GM19328 (cell line): Measurements from ENCODE around the gene ZNF106.

Experiments used
- ATAC-seq: cut with Tn5 transposase; IDR thresholded peaks from one replicate; pipeline ENCODE4 v1.9.1; 2021; ENCODE audit warnings: mild to moderate bottlenecking, moderate library complexity; ENCODE audit not compliant: unreplicated experiment

The ZNF106 gene

GRCh38 chr15:42490671-42491538, at the start of gene ZNF106:
ZNF106 (minus strand) TSS chr15:42491141; CDS start chr15:42472289, 18,852 bp downstream.
- ATAC-seq = no peak

DNA sequence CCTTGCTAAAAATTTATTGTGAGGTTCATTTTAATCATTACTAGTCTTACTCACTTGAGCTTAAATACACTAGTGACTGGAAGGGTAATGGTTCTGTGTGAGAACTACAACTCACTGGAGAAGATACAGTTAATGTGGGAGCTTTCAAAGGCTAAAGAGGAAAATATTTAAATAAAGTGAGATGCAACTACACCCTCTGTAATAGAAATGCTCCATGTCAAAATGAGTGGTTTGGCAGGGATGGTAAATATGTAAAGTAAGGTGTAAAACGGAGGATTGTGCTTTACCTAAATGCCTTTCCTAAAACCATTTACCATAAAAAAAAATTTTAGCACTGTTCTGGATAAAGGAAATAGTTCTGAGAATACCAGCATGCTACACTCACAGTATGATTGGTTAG, 42.3 kb upstream of the ZNF106 start:
- ATAC-seq = no peak

DNA sequence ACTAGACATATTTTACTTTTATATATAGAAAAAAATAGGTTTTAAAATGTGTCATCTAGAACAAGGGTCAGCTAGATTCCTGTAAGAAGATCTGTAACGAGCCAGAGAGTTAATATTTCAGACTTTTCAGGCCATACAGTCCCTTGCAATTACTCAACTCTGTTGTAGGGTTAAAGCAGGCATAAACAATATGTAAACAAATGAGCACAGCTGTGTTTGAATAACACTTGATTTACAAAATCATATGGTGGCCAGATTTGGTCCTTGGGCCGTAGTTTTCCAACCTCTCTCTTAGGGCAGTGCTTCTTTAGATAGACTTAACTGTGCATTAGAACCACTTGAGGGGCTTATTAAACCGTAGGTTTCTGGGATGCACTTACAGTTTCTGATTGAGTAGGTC, 38.0 kb upstream of the ZNF106 start:
- ATAC-seq = no peak

DNA sequence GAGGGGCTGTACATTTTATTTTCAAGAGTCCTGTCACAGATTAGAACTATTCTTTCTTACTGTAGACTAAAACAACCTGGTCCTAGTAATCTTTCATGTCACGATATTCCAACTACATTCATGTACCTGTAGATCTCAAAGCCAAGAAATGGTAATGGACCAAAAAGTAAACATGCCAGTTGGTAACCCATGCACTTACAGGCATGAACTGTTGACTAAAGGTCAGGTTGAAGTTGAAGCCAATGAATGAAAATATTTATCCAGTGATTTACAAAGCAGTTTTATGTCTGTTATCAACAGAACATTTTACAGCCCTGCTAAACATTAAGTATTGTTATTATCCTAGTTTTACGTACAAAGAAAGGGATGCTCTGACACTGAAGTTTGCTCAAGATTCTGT, 32.4 kb upstream of the ZNF106 start:
- ATAC-seq = no peak

DNA sequence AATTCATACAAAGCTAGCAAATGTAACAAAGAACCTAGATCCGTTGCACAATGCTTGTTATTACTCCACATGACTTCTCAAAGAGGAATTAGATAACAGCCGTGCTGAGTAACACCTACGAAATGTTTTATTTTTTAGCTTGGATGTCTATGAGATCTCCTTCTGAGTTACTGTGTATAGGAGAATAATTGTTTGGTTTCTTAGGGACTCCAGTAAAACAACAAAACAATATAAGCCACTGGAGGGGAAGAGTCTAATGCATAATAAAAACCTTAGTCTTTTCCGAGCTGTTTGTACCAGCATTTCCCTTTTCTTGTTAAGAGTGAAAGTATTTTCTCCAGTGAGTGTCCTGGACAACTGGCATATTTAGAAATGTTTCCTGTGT, 20.1 kb upstream of the ZNF106 start:
- ATAC-seq = no peak

GRCh38 chr15:42510258-42511006, 19.5 kb upstream of the ZNF106 start:
- no peak for ATAC-seq

DNA sequence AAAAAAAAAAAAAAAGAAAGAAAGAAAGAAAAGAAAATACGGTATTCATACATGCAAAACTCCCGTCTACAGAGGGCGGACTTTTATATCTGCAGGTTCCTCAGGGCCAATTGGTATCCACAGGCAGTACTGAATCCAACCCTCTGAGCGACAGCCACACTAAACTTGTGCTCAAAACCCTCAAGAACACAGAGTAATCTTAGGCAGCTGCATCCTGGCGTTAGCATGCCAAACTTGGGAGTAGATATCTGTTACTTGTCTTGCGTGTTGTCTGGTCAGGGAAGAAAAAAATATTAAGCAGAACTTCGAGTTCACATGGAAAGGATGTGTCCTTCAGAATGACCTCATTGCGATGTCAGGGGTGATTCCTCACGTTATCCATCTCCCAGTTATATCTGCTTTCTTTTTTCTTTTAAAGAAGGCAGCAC, 17.3 kb upstream of the ZNF106 start:
- no peak for ATAC-seq

GRCh38 chr15:42507514-42507913, 16.6 kb upstream of the ZNF106 start:
- no peak for ATAC-seq

DNA sequence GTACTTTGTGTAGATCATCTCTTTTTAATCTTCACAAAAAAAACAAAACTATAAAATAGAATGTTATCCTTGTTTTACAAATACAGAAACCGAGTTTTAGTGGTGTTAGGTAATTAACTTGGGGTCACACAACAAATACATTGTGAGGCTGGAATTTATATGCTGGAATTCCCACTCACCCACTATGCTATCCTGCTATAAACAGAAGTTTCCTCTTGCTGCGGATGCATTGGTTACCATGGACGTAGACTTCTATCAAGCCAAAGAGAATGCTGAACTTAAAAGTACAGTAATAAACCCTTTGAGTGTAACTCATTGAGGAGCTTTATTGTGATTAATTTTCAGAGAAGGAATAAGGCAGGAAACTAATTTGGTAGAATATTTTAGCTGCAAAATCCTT, 13.7 kb upstream of the ZNF106 start:
- no peak for ATAC-seq

DNA sequence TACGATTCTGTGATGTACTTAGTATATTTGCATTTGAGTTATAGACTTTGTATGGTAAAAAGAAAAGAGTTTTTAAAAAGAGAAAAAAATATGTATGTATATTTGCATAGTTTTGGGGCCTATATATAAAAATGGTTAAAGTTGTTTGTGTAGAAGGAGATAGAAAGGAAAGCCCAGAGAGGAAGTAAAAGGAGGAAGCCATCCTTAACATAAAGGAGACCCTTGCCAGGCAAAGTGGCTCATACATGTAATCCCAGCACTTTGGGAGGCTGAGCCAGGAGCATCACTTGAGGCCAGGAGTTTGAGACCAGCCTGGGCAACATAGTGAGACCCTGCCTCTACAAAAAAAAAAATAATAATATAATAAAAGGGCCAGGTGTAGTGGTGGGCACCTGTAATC, 12.9 kb upstream of the ZNF106 start:
- no peak for ATAC-seq

- no peak for ATAC-seq
Measured at GRCh38 chr15:42502477-42502876, 11.5 kb upstream of the ZNF106 start.

DNA sequence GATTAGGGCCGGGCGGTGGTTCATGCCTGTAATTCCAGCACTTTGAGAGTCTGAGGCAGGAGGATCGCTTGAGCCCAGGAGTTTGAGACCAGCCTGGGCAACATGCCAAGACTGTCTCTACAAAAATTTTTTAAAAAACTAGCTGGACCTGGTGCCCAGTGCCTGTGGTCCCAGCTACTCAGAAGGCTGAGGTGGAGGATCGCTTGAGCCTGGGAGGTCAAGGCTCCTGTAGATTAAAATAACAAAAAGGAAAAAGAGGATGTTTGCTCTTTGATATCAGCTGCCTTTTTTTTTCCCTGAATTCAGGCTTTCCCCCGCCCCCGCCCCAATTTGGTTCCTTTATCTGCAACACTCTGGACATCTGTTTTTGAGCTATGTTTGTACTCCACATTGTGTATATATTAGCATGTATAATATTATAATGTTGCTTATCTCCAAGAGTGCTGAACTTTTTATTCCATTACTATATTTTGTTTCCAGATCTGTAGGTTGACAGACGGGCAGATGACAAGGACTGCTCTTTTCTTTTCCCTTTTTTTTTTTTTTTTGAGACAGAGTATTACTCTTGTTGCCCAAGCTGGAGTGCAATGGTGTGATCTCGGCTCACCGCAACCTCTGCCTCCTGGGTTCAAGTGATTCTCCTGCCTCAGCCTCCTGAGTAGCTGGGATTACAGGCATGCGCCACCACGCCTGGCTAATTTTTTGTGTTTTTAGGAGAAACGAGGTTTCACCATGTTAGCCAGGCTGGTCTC, 9.1 kb upstream of the ZNF106 start:
- ATAC-seq = no peak

- ATAC-seq = no peak
Measured at GRCh38 chr15:42498212-42499068, 7.5 kb upstream of the ZNF106 start.

DNA sequence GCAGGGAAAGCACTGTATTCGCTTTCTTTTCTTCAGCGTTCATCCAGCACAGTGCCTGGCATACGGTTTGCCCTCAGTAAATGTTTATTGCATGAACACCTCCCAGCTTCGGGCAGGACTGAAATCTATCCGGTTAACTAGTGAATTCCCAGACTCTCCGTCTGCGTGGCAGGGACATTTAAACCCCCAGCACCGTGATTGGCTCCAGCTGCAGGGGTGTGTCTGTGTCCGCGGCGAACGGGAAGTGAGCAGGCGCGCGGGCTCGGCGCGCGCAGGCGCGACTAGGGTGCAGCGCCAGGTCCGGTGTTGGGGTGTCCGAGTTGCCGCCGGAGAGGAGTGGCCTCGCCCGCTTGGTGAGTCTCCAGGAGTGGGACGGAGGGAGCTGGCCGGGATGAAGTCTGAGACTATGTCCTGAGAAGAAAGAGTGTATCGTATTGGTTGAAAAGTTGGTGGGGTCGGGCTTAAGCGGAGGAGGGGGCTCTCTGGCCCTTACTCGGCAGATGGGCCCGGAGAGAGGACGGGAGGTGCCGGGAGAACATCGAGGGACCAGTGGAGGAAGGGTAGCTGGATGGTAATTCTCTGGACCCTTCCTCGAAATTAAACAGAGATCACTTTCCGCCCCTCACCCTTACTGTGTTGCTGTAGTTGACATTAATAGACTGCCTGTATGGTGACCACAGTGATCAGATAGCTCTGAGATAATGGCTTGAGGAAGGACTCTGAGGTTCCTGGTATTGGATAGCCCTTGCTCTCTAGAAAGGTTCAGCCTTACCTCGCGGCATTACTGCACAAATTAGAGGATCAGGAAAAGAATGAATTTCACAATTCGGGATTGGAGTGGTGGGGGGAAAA, 4.6 kb upstream of the ZNF106 start, which contains the start of gene SNAP23:
TSS of gene SNAP23 (plus strand) at position 274 of the 852 bp plus-strand sequence. CDS start 16,213 bp downstream, outside the sequence.
- ATAC-seq = no peak

- ATAC-seq = no peak
Measured at GRCh38 chr15:42494998-42495360, 4.0 kb upstream of the ZNF106 start.

DNA sequence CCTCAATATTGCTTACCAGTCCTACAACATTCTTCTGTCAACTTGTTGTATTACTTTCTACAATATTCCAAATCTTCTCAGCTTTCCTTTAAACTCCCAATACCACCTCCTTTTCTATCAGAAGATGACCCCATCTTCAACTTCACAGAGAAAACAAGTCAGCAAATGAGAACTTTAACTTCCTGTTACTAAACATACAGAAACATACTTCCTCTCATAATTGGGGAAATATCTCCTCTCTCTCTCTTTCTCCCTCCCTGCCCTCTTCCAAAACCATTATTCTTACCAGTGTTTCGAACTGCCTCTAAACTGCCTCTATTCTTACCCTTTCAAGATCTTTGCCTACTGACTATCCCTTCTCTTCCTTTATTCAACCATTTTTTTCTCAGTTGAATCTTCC, 2.7 kb upstream of the ZNF106 start:
- no peak for ATAC-seq

GRCh38 chr15:42491539-42492225, 741 bp upstream of the ZNF106 start:
- ATAC-seq = no peak

GRCh38 chr15:42490291-42490670, 660 bp downstream of the ZNF106 start:
- no peak for ATAC-seq

GRCh38 chr15:42483677-42484076, 7.3 kb downstream of the ZNF106 start:
- ATAC-seq = no peak
